Right lobe of liver (tissue), 6 donors: Measurements from ENCODE around the gene PNKD. TPM values are rescaled to one million over a fixed set of nuclear protein-coding genes. Genes with fewer than 3 reads are reported as not detected.

Source experiments
- ATAC-seq, 4 donors: fragments of 200-7000 bp; cut with Tn5 transposase; one replicate each; pipeline ENCODE4 v1.9.1; 2020; ENCODE audit warnings: mild to moderate bottlenecking in 4 of 4, moderate library complexity in 4 of 4
- DNase-seq, 3 donors: peaks; one replicate each; pipeline ENCODE4 v3.0.0-alpha.2; 2020
- H3K27ac ChIP-seq, 3 donors: fragments of 200-600 bp; one replicate each; pipeline ENCODE4 v1.8.0; 2022
- H3K27me3 ChIP-seq, 2 donors: fragments of 200-600 bp; one replicate each; pipeline ENCODE4 v1.8.0; 2022
- H3K36me3 ChIP-seq, 4 donors: fragments of 200-600 bp; sonication (generic) in 1 of 4; one replicate each; pipeline versions ENCODE4 v1.5.1 to v1.8.0; 2017 to 2022; ENCODE audit warnings: control low read depth in 1 of 4
- H3K4me1 ChIP-seq, 4 donors: fragments of 200-600 bp; sonication (generic) in 1 of 4; one replicate each; pipeline versions ENCODE4 v1.5.1 to v1.8.0; 2017 to 2022; ENCODE audit warnings: control low read depth in 1 of 4
- H3K4me3 ChIP-seq, 3 donors: fragments of 200-600 bp; one replicate each; pipeline ENCODE4 v1.8.0; 2022
- H3K9me3 ChIP-seq, 4 donors: fragments of 200-600 bp; sonication (generic) in 1 of 4; one replicate each; pipeline versions ENCODE4 v1.5.1 to v1.8.0; 2017 to 2022; ENCODE audit warnings: control low read depth in 1 of 4
- POLR2A ChIP-seq: fragments of 450-650 bp; IDR thresholded peaks from one replicate; pipeline ENCODE4 v1.6.1; 2017; ENCODE audit warnings: antibody characterized with exemption, mild to moderate bottlenecking
- WGBS: methylation state at CpG from one replicate; pipeline ENCODE4 v1.1.6; 2018; ENCODE audit warnings: low coverage, low lambda C conversion rate; ENCODE audit not compliant: insufficient coverage; ENCODE audit errors: missing lambda C conversion rate; 5-methylcytosine and 5-hydroxymethylcytosine counted together
- intact Hi-C, 2 donors: fragments of 100-400 bp; cut with DNase I; formaldehyde crosslinking; loops; one replicate each; pipeline versions ENCODE4 v1.11.2 to v1.14.1; 2022
- total RNA-seq, 6 experiments: library from RNA; depleted of rRNA in 2 of 6; stranded (reverse); fragments of >200 nt in 2 of 6; fragmentation: NEBNext Ultra II Directional in 3 of 6; extraction: Animal tissue kit (Norgen Biotek cat#: 25700) in 3 of 6; gene quantifications; one replicate each; pipeline versions ENCODE4 v1.1.0 to v1.2.4, GENCODE V29; 2016 to 2023
- TF ChIP-seq, protein P1 (sequence below), 4 donors: fragments of 200-600 bp in 3 of 4; fragments of 450-650 bp in 1 of 4; IDR thresholded peaks; one replicate each; pipeline versions ENCODE4 v1.5.1 to v1.8.0; 2016 to 2022; ENCODE audit warnings: antibody characterized with exemption in 4 of 4, mild to moderate bottlenecking in 2 of 4
- donor health status: DM: no; HTN: yes; CAD: no.
- donor health status: DM: no; HTN: no; CAD: no.
- donor health status: DM: no; HTN: no; CAD: no.
- donor health status: DM: no; HTN: yes; CAD: no.
- donor health status: DM: no; HTN: yes; CAD: no.

Gene PNKD
- total RNA-seq, 6 experiments from 2014 or later: 78.5 to 137 (median 115) TPM

DNA sequence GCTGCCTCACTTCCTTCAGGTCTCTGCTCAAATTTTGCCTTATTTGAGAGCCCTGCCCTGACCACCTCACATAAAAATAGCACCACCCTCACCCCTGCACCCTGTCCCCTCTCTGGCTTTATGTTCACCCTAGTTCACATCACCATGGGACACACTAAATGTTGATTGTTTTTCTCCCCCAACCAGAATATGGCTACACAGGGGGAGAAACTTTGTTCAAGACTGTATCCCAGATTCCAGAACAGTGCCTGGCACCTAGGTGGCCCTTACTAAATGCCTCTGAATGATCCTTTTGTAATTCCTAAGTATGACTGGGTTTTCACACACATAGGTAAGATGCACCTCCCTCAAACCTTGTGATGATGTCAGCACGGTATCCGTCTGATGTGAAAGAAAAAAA is 58.0 kb downstream of the PNKD start:
- H3K4me1 ChIP-seq: peaks cover 0 to 71% (median 14%) of the 10 kb centered on the region in 4 donors
- ATAC-seq (no peak), DNase-seq (no peak)
- H3K36me3 ChIP-seq: no peaks in the 10 kb centered on the region
- no peaks in the 10 kb centered on the region for H3K27me3 ChIP-seq
- no peak overlapping the region for H3K4me3 ChIP-seq
- intact Hi-C loops: no loop called here
- no peaks in the 10 kb centered on the region for H3K9me3 ChIP-seq
- H3K27ac ChIP-seq: no peak overlapping the region
- no peak for TF ChIP-seq POLR2A
- TF ChIP-seq, protein P1, sequence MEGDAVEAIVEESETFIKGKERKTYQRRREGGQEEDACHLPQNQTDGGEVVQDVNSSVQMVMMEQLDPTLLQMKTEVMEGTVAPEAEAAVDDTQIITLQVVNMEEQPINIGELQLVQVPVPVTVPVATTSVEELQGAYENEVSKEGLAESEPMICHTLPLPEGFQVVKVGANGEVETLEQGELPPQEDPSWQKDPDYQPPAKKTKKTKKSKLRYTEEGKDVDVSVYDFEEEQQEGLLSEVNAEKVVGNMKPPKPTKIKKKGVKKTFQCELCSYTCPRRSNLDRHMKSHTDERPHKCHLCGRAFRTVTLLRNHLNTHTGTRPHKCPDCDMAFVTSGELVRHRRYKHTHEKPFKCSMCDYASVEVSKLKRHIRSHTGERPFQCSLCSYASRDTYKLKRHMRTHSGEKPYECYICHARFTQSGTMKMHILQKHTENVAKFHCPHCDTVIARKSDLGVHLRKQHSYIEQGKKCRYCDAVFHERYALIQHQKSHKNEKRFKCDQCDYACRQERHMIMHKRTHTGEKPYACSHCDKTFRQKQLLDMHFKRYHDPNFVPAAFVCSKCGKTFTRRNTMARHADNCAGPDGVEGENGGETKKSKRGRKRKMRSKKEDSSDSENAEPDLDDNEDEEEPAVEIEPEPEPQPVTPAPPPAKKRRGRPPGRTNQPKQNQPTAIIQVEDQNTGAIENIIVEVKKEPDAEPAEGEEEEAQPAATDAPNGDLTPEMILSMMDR (IDR thresholded peaks at IDR 0.05): no peak
- WGBS: 86% methylated on average over 2 of the region's 2 CpGs

GRCh38 chr2:218329027-218329825 is 58.9 kb downstream of the PNKD start:
- 86% methylated on average over 8 of the region's 18 CpGs for WGBS
- H3K4me3 ChIP-seq: no peak overlapping the region
- H3K27ac ChIP-seq: peak overlapping the region in 1 of 3 donors; percentile 18
- no peak for ATAC-seq
- H3K4me1 ChIP-seq: peaks cover 0 to 74% (median 18%) of the 10 kb centered on the region in 4 donors
- intact Hi-C loops: no loop called here
- H3K36me3 ChIP-seq: no peaks in the 10 kb centered on the region
- no peak for DNase-seq
- no peaks in the 10 kb centered on the region for H3K27me3 ChIP-seq
- H3K9me3 ChIP-seq: no peaks in the 10 kb centered on the region
- no peak for TF ChIP-seq POLR2A
- TF ChIP-seq, protein P1 (IDR thresholded peaks at IDR 0.05): no peak

- Histone ChIP-seq H3K4me3 (no peak overlapping the region), H3K4me1 (peaks cover 0 to 74% (median 21%) of the 10 kb centered on the region in 4 donors), H3K9me3 (no peaks in the 10 kb centered on the region), H3K36me3 (no peaks in the 10 kb centered on the region), H3K27ac (no peak overlapping the region), H3K27me3 (no peaks in the 10 kb centered on the region)
- DNase-seq (no peak), ATAC-seq (no peak)
- TF ChIP-seq, protein P1 (IDR thresholded peaks at IDR 0.05): no peak
- TF ChIP-seq POLR2A: no peak
- WGBS: no CpG with 5 or more reads among the region's 8 CpGs
- intact Hi-C loops: loop anchor here in 1 of 2 donors (2.0 kb wide), 1 partner anchor 17 kb away; no protein-coding TSS in a partner anchor
Measured at GRCh38 chr2:218329826-218330593, 59.7 kb downstream of the PNKD start.

- peak overlapping the region in 2 of 3 donors; percentile 59 to 67 for H3K27ac ChIP-seq
- no peak overlapping the region for H3K4me3 ChIP-seq
- H3K27me3 ChIP-seq: no peaks in the 10 kb centered on the region
- ATAC-seq (peak; percentile 1 to 40 (median 32)), DNase-seq (no peak)
- intact Hi-C loops: loop anchor here in 1 of 2 donors (2.0 kb wide), 1 partner anchor 15 kb away; no protein-coding TSS in a partner anchor
- WGBS: 61% methylated on average over 5 of the region's 8 CpGs
- no peaks in the 10 kb centered on the region for H3K36me3 ChIP-seq
- H3K4me1 ChIP-seq: peaks cover 0 to 71% (median 13%) of the 10 kb centered on the region in 4 donors
- no peak for TF ChIP-seq POLR2A
- TF ChIP-seq, protein P1 (IDR thresholded peaks at IDR 0.05): no peak
- H3K9me3 ChIP-seq: no peaks in the 10 kb centered on the region
Measured at GRCh38 chr2:218331745-218332144, 61.4 kb downstream of the PNKD start.
